Right ventricle myocardium superior (tissue), 1 donor: ENCODE results near the gene PIP5K1C. TPM values are rescaled to one million over a fixed set of nuclear protein-coding genes. Genes with fewer than 3 reads are reported as not detected.

Experiments used
- ATAC-seq: fragments of 200-7000 bp; cut with Tn5 transposase; one replicate; pipeline ENCODE4 v1.9.1; 2020; ENCODE audit warnings: mild to moderate bottlenecking; ENCODE audit not compliant: poor library complexity
- DNase-seq: peaks from one replicate; pipeline ENCODE4 v3.0.0-alpha.2; 2020
- intact Hi-C: fragments of 100-400 bp; cut with DNase I; formaldehyde crosslinking; loops from one replicate; pipeline ENCODE4 v1.11.2; 2022
- total RNA-seq: library from RNA; stranded (reverse); fragmentation: NEBNext Ultra II Directional; extraction: Animal tissue kit (Norgen Biotek cat#: 25700); gene quantifications from one replicate; pipeline ENCODE4 v1.2.1, GENCODE V29; 2021
- donor health status: DM: no; HTN: yes; CAD: no; lungs with severe emphysema.

The PIP5K1C gene
- total RNA-seq, 1 donor from 2014 or later: 31.6 TPM

DNA sequence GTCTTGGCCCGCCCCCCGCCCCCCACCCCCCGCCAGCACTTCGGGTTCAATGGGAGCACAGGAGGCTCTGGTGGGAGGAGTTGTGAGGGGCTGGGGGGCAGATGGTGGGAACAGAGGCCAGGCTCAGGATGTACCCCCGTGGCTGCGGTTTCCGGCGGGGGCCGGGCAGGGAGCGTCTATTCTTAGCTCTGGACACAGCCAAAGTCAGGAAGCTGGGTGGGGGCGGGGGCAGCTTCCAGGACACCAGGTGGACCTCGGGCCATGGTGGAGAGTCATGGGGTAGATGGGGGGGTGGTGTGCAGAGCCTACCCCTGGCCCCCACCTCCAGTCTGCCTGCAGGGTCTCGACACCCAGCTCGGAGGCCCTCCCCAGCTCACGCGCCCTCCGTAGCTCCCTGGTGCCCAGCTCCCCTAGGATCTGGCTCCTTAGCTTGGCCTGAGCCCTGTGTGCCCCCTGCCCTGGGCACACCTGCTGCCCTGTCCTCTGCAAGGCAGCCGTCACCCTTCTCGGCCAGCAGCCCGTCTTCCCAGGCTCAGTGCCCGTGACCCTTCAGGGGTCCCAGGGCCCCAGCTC lies 91.4 kb downstream of the PIP5K1C start:
- peak; percentile 5 for ATAC-seq
- DNase-seq: peak; percentile 69
- intact Hi-C loops: no loop called here

DNA sequence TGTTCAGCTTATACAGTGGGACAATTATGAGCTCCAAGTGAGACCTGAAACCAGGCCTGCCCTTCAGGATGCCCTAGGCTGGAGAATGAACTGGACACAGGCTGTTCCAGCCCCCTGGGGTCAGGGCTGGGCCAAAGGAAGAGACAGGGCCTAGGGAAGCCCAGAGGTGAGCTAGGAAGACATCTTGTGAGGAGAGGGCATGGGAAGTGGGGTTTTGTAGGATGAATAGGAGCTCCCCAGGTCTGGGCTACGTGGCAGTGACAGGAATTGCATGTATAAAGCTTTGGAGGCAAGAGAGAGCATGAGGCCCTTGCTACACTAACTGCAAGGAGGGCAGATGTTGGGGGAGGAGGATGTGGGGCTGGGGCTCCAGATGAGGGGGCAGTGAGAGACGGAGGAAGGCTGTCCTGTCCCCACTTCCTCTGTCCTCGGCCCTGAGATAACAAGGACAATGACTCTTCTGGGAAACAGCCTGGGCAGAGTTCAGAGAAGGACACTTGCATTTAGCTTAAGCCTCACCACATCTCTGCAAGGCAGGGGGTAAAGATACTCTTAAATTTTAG lies 92.1 kb downstream of the PIP5K1C start:
- DNase-seq (no peak), ATAC-seq (no peak)
- intact Hi-C loops: no loop called here

DNA sequence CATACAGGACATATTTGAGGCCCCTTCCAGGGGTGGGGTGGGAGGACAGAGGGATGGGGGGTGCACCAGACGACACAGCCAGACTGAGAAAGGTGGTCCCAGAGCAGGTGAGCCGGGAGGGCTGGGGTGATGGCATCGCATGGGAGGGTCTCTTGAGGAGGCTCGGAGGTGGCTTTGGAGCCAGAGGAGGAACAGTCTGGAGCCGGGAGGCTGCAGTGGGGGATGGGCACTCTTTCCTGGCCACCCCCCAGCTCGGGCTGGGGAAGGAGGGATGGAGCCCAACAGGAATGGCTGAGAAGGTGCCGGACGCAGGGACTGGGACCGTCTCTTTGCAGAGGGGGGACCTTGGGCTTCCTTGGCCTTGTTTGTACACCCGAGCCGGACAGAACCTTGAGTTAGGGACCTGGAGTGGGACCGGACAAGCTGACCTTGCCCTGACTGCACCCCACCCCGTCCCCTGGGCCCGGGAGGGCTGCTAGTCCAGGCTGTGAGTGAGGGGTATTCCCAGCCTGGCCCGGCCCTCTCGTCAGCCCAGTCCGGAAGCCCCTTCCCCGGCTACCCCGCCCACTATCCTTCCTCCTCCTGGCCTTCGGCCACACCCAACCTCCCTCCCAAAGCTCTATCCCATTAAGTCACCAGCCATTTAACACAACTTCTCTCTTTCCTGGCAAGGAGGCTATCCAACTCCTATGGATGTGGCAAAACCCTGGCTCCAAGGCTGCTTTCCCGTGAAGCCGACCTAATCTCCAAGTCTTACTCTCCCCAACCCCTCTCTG lies 92.8 kb downstream of the PIP5K1C start:
- intact Hi-C loops: no loop called here
- DNase-seq (peak; percentile 81), ATAC-seq (peak; percentile 39)

DNA sequence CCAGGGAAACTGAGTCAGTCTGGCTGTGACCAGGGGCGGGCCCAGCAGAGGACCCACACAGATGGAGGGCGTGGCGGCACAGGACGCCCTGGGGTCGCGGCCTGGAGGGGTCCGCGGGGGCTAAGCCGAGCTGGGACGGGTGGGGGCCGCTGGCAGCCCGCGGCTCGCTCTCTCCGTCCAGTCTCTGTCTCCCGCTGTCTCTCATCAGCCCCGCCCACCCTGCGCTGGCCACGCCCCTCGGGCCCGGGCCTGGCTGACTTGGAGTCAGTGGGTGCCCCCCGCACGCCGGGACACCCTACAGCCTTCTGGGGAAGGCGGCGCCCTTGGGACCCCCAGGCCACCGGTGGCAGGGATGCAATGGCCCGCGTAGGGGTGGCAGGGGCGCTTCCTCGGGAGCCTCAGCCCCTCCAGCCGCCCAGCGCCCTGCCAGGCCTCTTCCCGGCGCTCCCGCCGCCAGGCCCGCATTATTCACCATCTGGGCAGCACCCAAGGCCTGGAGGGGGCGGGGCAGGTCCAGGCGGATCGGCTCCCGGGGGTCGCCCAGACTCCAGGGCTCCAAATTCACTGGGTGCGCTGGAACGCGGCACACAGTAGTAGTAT lies 93.5 kb downstream of the PIP5K1C start, which contains the start of gene TBXA2R:
Gene TBXA2R, minus strand, starts transcription at position 186 of the 600 bp plus-strand sequence. CDS start 6,241 bp downstream, outside the sequence.
- ATAC-seq: peak; percentile 78
- peak; percentile 90 for DNase-seq
- intact Hi-C loops: no loop called here

DNA sequence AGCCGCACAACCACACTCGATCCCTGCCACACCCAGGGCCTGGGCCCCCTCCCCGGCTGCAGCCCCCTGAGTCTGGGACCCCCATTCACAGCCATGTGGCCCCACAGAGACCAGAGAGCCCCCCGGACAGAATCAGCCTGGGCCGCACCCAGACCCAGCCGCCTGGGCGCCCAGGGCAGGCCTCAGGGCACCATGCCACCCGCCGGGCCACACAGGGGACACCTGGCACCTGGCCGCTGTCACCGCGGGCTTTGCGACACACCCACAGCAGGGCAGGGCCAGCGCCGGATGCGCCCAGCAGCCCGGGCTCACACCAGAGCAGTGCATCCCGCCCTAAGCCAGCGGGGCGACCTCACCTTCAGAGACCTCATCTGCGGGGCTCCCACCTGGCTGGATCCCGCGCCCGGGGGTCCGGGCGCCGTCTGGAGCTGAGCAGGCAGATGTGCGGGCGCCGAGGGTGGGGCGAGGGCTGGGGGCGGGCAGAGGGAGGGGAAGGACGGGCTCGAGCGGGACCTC lies 94.0 kb downstream of the PIP5K1C start:
- DNase-seq (no peak), ATAC-seq (peak; percentile 13)
- intact Hi-C loops: no loop called here

DNA sequence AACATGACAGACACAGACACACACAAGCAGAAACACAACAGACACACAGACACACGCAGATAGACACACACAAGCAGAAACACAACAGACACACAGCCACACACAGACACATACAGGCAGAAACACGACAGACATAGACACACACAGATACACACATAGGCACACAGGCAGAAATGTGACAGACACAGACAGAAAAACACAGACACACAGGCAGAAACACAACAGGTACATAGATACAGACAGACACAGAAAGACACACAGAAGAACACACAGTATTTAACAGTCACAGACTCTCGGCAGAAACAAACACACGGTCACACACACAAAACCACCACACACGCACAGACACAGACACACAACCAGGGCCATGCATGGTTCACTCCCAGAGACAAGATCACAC lies 94.5 kb downstream of the PIP5K1C start:
- no peak for DNase-seq
- intact Hi-C loops: no loop called here
- no peak for ATAC-seq

DNA sequence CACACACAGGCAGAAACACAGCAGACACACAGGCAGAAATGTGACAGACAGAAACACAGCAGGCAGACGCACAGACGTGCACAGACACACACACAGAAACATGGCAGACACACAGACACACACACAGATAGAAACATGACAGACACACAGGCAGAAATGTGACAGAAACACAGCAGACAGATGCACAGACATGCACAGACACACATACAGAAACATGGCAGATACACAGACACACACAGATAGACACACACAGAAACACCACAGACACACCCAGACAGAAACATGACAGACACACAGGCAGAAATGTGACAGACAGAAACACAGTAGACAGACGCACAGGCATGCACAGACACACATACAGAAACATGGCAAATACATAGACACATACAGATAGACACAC lies 94.9 kb downstream of the PIP5K1C start:
- ATAC-seq (no peak), DNase-seq (no peak)
- intact Hi-C loops: no loop called here

DNA sequence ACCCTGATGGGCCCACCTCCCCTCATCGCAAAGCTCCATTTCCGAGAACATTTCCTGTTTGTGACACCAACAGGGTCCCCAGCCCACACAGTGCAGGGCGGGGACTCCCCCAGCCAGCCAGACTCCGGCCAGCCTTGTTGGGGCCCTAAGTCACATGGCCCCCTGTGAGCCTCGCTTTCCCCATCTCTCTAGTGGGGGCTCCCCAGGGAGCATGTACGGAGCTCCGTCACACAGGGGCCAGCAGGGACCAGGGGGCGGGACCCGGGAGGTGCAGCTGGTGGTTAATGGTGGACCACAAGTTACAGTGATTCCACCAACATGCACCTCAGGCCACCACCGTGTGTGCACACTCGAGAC lies 95.3 kb downstream of the PIP5K1C start:
- ATAC-seq (no peak), DNase-seq (no peak)
- intact Hi-C loops: no loop called here

DNA sequence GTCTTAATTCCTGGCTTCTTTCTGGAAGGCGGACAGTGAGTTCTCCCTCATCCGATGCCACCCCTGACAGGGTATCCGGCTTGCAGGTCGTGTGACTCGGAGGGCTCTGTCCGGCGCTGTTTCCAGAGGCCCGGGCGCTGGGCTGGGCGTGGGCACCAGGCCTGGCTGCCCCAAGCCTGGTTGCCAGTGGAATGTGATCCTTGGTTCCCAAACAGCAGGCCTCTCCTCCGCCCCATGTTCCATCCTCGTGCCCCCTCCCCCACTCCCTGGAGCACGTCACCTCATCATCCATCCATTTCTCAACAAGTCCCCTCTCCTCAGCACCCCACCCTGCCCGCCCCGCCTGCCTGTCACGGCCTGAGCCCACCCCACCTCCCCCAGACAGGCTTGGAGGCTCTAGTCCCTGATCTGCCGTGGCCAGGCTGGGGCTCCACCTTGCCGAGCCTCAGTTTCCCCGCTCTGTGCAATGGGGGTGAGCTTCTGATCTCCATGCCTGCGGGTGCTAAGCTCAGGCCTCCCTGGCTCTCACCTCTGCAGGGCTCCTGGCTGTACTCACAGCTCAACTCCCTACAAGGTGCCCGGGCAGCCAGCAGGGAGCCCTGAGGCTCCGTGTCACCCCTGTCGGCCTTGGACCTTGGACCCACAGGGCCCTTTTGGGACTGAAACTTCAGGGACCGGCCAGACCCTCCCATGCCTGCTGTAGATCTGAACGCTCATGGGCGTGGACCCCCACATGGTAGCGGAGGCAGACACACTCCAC lies 95.9 kb downstream of the PIP5K1C start:
- no peak for ATAC-seq
- no peak for DNase-seq
- intact Hi-C loops: no loop called here

DNA sequence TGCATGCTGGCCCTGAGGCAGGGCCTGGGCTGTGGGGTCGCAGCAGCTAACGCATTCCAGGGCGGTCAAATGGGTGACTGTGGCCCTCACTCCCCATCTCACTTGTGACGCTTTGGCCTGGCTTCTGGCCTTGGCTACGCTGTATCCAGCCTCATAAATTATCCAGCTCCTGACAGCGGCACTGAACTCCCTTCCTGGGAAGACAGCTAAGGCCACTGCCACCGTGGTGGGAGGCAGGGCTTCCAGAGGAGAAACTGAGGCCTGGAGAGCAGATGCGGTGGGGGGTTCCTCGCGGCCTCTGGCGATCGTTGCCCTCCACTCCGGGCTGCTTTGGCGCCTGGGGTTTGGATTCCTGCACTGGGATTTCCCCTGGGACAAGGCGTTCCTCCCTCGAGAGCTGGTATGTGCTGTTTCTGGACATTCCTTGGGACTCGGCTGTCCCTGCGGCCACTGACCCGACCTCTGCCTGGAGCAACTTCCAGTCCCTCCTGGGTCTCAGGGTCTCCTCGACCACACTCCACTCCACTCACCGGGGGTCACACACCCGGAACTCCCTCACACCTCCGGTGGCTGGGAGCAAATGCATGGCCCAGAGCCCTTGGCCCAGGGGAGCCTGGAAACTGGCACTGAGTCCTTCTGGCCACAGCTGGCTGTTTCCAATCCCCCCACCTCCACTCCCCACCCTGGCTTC lies 97.0 kb downstream of the PIP5K1C start:
- no peak for DNase-seq
- ATAC-seq: no peak
- intact Hi-C loops: no loop called here

DNA sequence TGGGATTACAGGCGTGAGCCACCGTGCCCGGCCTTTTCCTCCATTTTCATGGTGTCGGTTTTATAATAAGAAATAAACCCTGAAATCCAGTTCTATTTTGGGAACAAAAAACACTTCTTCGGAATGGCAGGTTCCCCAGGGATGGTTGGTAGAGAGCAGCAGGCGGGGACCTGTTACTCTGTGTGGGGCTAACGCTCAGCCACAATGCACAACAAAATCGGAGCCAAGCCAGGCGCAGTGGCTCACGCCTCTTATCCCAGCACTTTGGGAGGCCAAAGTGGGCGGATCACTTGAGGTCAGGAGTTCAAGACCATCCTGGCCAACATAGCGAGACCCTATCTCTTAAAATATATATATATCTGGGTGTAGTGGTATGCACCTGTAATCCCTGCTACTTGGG lies 99.2 kb downstream of the PIP5K1C start:
- ATAC-seq (no peak), DNase-seq (no peak)
- intact Hi-C loops: no loop called here

DNA sequence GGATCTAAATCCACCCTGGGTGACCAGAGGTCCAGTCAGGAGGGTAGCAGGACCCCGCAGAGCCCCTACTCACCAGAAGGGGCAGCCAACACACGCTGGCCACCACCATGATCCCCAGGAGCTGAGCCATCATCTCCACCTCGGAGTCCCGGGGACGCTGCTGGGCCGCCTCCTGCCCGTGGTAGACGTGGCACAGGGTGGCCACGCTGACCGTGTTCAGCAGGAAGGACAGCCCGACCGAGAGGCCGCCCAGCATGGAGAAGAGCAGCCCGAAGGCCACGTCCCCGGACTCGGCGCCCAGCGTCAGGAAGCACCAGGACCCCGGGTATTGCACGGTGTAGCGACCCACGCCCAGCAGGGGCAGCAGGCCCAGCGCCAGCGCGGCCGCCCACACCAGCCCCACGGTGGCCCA lies 100.5 kb downstream of the PIP5K1C start:
- intact Hi-C loops: no loop called here
- ATAC-seq (no peak), DNase-seq (no peak)

DNA sequence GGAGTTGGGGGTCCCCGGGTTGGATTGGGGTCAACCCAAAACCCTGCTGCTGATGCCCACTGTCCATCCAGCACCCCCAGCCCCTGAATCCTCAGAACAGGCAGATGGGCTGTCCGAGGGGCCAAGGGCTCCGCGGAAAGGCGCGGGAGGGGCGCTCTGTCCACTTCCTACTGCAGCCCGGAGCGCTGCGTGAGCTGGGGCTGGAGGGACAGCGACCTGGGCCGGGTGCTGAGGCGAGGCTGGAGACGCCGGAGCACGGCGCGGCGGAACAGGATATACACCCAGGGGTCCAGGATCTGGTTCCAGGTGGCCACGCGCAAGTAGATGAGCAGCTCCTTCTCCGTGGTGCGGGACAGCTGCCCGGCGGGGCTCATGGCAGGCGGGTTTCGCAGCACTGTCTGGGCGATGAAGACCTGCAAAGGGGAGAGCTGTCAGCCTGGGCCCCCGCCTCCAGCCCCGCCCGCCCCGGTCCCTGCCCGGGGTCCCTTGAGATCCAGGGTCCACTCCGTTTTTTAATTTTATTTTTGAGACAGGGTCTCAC lies 104.7 kb downstream of the PIP5K1C start:
- DNase-seq (no peak), ATAC-seq (no peak)
- intact Hi-C loops: no loop called here

DNA sequence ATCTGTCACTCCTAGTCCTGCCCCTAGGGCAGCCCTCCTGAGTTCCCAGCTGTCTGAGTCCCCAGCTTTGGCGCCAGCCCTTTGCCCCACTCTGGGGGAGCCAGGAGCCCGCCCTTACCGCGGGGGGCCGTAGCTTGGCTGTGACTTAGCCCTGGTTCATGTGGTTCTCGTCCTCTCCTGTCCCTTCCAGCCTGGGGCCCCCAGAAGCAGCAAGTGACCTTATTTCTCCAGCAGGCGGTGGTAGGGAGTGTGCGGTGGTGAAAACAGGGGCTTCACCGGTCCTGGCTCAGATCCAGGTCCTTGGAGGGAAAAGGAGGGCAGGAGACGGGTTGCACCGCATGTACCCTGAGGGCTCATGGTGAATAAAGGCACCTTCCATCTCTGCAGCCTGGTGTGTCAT lies 107.1 kb downstream of the PIP5K1C start:
- DNase-seq (no peak), ATAC-seq (no peak)
- intact Hi-C loops: no loop called here

DNA sequence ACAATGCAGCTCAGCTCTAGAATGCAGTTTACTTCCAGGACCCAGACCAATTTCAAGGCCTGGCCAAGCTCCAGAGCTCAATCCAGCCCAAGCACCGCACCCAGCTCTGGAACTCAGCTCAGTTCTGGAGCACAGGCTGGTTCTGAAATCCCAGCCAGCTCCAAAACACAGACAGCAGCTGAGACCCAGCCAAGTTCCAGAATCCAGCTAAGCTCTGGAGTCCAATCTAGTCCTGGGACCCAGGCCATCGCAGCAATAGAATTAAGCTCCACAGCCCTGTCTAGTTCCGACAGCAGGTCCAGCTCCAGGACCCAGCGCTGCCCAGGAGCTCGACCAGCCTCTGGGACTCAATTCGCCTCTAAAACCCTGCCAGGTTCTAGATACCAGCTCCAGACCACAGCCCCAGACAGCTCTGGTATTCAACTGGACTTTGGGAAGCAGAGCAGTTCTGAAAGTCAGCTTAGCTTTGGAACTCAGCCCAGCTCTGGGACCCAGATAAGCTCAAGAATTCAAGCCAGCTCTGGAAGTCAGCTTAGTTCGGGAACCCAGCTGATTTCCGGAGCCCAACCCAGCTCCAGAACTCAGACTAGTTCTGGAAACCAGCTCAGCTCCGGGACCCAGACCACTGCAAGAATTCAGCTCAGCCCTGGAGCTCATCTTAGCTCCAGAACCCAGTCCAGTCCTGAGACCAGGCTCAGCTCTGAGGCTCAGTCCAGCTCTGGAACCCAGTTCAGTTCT lies 108.2 kb downstream of the PIP5K1C start:
- DNase-seq (no peak), ATAC-seq (peak; percentile 59)
- intact Hi-C loops: no loop called here

DNA sequence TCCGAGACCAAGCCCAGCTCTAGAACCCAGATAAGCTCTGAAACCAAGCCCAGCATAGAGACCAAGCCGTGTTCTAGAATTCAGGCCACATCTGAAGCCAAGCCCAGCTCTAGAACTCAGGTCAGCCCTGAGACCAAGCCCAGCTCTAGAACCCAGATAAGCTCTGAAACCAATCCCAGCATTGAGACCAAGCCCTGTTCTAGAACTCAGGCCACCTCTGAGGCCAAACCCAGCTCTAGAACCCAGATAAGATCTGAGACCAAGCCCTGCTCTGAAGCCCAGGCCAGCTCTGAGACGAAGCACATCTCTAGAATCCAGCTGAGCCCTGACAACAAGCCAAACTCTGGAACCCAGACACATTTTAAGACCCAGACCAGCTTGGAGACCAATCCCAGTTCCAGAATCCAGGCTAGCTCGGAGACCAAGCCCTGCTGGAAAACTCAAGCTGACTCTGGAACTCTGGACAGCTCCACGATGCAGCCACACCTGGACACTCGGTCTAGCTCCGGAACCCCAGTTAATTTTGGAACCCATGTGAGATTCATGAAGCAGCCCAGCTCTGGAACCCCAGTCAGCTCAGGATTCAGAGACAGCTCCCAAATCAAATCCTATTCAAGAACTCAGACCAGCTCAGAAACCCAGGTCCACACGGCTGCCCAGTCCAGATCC lies 109.1 kb downstream of the PIP5K1C start:
- ATAC-seq: no peak
- intact Hi-C loops: no loop called here
- DNase-seq: no peak

DNA sequence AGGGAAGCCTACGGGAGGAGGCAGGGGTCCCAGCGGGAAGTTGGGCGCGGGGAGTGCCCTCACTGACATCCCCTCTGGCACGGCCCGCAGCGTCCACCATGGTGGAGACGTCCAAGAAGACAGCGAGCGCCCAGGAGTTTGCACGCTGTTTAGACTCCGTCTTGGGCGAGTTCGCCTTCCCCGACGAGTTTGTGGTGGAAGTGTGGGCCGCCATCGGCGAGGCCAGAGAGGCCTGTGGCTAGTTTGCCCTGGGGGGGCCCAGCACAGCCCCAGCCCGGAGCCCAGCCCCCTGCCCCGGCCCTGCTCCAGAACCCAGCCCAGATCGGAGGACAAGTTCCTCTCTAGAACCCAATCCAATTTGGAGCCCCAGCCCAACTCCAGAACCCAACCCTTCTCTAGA lies 110.3 kb downstream of the PIP5K1C start:
- DNase-seq: no peak
- no peak for ATAC-seq
- intact Hi-C loops: no loop called here
